Lower leg skin (tissue), 3 donors: Measurements from ENCODE around the gene ALDH7A1.

Experiments
- CTCF ChIP-seq, 3 donors: fragments of 450-650 bp; IDR thresholded peaks; one replicate each; pipeline ENCODE4 v1.5.1; 2016; ENCODE audit warnings: antibody characterized with exemption in 3 of 3, mild to moderate bottlenecking in 3 of 3, moderate library complexity in 2 of 3
- POLR2A ChIP-seq, 2 donors: fragments of 450-650 bp; IDR thresholded peaks; one replicate each; pipeline ENCODE4 v1.6.1; 2016 to 2017; ENCODE audit warnings: antibody characterized with exemption in 2 of 2, mild to moderate bottlenecking in 1 of 2, moderate library complexity in 1 of 2

- TF ChIP-seq POLR2A (IDR thresholded peaks at IDR 0.05), result no peak
- TF ChIP-seq CTCF (IDR thresholded peaks at IDR 0.05), result no peak
Measured at GRCh38 chr5:126527892-126528291, 67.1 kb downstream of the ALDH7A1 start.
